CD4-positive, alpha-beta T cell treated with Interleukin-2 at 100 ng/mL for 4 hours (primary cell): Measurements from ENCODE around the gene CD164.
"Not testable (repeated sequence)": the region's sequence is repeated elsewhere in the genome, so short reads cannot be mapped to it uniquely, and the experiment has no call there.

Experiments used
- DNase-seq: peaks from one replicate; pipeline ENCODE4 v3.0.0-alpha.2; 2020; ENCODE audit warnings: low spot score

CD164 gene

DNA sequence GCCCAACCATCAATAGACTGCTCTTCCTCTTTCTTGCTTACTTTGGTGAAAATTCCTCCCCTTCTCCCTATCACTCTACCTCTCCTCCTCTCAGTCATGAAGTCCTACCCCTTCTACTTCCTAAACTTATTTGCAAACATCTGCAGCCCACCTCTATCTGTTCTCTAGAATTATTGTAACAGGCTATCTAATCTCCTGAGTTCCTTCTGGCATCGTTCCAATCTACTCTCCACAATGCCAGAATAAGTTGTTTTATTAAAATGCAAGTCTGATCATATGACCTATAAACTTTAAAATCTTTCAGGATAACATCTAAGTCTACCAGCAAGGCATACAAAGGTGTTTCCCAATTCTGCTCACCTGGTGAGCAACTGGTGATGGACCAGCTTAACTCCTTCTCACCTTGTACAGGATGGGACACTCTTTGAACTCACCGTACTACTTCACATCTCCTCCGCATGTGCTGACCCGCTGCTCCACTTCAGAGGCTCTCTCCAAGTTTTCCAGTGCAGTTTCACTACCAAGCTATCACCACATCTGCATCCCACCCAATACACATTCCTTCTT, 7.9 kb downstream of the CD164 start:
- DNase-seq, result no peak

DNA sequence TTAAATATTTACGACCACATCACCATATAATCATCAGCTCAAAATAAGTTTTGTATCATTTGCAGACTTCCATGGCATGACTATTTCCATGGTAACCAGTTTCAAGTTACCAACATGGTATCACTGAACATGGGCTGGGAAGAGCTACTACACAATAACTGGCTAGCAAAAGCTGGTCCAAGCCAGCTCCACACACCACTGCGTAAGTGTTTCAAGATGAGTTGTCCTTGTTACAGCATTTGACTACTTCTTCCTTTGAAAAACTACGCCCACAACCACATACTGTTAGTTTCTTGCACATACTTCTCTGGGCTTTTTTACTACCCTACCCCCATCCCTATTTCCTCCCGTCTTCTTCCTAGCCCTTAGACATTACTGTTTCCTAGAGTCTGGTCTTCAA, 8.5 kb downstream of the CD164 start:
- DNase-seq, result peak; percentile 25

DNA sequence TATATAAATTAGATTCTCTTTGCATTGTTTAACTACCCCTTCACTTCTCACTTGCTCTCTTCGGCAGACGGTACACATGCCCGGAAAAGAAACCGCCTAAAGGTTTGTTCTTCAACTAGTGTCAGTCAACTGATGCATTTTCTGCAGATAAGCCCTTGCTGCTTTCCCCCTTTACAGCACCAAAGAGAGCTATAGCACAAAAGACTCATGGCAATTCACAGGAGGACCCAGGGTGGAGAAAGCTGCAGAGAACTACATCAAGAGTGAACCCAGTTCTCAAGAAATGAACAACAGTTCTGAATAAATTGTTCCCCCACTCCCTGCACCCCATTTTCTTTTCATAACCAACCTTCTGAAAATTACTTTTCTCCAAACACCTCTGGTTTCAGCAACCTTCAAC, 8.9 kb downstream of the CD164 start:
- no peak for DNase-seq

DNA sequence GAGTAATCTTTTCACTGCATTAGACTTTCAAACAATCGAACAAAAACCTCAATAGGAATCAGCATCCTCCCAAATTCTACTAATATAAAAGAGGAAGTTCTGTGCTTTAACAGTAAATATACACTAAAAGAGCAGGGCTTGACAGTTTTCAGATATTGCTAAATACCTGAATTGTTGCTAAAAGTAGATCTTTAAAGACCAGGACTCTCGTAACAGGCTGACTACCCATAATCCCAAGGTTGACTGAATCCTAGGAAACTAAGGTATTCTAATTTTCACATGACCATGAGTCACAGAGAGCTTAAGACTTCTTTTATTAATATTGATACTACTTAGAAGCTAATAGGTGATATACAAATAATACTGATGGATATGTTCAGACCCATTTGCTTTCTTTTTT, 10.1 kb downstream of the CD164 start:
- DNase-seq, result no peak

DNA sequence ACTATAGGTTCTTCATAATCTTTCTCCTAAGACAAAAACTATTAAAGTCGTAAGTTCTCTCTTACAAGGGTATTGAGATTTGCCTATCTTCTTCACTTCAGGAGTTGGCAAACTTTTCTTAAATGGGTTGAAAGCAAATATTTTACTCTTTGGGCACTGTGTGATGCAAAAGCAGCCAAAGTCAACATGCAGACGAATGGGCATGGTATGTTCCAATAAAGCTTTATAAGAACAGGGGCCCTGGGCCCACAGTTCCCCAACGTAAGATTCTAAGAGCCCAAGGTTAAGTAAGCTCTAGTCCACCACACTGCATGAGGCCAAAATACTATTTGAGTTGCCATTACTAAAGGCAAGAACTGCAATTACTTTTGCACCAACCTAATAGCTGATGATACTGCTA, 11.5 kb downstream of the CD164 start:
- DNase-seq, result no peak

DNA sequence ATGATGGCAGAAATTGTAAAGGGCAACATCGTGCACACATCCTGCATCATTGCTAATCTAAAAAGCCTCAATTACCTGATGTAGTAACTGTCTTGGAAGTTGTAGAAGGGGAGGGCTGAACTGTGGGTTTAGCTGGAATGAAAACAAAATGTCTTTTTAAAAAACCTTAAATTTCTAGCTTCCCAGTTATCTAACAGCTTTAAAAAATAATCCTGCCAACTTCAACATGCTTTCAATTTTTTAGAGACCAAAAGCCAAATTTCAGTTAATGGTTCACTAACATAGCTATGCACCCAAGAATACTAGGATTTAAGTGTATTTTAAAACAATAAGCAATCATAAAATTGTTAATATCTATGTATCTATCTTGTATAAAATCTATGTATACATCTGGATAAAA, 11.9 kb downstream of the CD164 start:
- DNase-seq, result no peak

DNA sequence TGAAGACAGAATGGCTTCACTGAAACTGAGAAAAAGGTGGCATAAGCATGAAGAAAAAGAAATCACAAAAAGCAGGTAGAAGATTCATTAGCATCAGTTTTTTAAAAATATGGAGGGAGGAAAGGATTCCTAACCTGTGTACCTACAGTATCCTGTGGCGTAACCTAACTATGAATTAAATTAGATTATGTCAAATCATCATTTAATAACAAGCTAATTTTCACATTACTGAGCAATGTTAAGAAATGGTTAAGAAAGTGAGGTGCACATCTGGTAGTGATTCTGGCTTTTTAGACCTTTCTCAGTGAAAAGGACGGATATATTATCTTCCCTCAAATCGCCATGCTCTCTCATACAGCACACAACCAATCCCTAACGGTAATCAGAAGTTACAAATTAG, 12.5 kb downstream of the CD164 start:
- DNase-seq, result no peak

DNA sequence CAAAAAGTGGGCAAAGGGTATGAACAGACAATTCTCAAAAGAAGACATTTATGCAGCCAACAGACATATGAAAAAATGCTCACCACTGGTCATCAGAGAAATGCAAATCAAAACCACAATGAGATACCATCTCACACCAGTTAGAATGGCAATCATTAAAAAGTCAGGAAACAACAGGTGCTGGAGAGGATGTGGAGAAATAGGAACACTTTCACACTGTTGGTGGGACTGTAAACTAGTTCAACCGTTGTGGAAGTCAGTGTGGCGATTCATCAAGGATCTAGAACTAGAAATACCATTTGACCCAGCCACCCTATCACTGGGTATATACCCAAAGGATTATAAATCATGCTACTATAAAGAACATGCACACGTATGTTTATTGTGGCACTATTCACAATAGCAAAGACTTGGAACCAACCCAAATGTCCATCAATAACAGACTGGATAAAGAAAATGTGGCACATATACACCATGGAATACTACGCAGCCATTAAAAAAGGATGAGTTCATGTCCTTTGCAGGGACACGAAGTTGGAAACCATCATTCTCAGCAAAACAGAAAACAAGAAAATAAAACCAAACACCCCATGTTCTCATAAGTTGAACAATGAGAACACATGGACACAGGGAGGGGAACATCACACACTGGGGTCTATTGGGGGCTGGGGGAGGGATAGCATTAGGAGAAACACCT, 17.7 kb downstream of the CD164 start:
- DNase-seq, result not testable (repeated sequence)

DNA sequence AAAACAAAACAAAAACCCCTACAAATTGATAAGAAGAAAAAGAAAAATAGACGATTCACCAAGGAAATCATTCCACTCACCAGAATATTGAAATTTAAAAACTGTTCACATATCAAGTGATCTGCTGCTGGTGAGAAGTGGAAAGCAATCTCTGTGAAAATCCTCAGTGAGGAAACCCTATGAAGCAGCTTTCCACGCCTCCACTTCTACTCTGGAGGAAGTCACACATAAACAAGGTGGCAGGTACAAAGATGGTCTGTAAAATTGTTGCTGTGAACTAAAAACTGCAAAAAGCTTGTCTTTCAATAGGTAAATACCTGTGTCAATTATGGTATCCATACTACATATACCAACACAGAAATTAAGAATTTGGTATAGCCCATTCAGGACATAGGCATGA, 18.5 kb downstream of the CD164 start:
- no peak for DNase-seq

DNA sequence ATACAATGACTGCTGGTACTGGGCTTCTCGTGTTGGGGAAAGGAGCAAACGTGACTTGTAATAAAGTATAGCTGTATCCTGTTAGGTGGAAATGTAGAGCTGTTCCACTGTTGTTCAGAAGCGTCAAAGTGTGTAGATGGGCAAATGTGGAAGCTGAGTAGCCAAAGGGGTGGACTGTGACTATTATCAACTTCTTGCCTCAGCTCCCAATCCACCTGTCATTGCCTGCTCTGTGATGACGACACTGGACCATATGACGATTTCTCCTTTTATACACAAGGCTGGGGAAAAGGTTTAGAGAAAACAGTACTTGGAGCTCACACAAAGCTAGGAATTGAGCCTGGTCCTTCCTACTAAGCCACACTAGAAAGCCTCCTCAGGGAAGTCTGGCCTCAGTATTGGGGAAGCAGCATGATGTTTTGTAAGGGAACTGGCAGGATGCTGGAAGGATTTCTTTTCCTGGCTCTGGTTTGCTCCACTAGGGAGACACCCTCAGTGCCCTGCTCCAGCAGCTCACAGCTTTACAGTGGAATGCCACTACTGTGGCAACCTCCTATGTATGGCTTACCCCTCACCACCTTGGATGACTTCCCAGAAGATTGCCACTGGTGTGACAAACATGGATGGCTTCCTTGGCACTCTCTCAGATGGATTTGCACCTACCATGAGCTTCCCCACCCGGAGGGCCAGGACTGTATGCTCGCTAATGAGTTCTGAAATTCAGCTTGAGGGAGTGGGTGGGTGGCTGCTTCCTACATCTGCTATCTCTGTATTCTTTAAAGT, 20.0 kb downstream of the CD164 start:
- DNase-seq, result no peak

DNA sequence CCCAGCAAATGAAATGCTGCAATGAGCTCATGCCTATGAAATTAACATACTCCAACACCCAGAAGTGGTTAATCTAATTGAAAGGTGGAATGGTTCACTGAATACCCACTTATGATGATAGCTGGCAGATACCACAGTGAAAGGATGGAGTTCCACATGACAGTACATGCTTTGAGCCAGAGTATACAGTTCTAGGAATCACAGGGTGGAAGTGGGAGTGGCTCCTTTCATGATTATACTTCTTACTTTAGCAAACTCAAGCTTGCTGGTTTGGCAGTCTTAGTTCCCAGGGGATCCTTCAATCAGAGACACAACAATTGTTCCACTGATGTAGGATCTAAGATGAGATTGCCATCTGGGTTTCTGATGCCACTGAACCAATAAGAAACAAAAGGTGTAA, 21.5 kb downstream of the CD164 start:
- DNase-seq, result no peak

DNA sequence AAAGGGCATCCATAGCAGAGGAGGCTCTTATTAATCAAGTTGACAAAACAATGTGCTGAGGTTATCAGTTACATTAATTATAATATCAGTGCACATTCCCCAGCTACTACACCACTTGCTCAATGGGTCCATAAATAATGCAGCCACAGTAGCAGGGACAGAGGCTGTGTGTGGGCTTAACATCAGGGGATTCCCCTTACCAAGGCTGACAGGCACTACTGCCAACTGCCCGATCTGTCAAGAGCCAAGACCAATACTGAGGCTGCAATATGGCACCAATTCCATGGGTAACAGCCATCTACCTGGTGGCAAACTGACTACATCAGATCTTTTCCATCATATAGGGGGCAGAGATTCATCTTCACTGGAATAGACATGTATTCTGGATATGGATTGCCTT, 22.0 kb downstream of the CD164 start:
- DNase-seq, result no peak

DNA sequence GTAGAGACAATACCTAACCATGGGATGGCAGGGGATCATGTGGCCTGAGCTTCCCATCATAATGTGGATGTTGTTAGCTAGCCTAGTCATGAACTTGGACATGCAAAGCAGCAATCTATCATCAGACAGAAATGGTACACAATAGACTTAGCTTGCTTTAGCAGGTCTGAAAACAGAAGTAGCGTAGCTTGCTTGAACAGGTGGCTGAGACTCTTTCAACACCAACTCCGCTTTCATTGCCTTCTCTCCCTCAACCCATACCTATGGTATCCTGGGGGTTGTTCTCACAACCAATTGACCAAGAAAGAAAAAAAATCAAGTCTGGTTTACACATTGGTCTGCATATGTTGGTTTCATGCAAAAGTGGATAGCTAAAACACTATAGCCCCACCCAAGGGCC, 23.0 kb downstream of the CD164 start:
- no peak for DNase-seq

DNA sequence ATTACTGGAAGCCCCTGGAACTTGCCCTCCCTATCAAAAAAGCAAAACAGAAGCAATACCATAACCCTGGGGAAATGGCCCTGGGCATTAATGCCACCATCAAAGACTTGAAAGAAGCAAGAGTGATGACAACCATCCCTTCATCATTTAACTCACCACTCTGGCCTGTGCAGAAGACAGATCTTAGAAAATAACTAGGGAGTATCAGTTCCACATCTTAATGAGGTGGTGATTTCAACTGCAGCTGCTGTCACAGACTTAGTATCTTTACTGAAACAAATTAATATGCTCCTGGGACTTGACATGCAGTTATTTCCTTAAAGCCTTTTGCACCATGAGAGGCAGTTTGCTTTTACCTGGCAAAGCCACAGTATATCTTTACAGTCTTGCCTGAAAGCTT, 24.1 kb downstream of the CD164 start:
- no peak for DNase-seq

DNA sequence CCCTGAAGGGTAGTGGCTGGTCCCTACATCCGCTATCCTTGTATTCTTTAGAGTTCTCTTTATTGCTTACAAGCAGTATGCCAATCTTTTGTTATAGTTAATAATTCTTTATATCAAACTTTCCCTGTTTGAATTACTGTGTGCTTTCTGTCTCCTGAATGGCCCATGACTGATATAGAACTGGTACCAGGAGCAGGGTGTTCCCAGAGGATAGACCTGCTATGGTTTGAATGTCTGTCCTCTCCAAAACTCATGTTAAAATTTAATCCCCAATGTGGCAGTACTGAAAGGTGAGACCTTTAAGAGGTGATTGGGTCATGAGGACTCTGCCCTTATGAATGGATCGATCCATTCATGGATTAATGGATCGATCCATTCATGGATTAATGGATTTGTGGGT, 26.0 kb downstream of the CD164 start:
- DNase-seq, result no peak

DNA sequence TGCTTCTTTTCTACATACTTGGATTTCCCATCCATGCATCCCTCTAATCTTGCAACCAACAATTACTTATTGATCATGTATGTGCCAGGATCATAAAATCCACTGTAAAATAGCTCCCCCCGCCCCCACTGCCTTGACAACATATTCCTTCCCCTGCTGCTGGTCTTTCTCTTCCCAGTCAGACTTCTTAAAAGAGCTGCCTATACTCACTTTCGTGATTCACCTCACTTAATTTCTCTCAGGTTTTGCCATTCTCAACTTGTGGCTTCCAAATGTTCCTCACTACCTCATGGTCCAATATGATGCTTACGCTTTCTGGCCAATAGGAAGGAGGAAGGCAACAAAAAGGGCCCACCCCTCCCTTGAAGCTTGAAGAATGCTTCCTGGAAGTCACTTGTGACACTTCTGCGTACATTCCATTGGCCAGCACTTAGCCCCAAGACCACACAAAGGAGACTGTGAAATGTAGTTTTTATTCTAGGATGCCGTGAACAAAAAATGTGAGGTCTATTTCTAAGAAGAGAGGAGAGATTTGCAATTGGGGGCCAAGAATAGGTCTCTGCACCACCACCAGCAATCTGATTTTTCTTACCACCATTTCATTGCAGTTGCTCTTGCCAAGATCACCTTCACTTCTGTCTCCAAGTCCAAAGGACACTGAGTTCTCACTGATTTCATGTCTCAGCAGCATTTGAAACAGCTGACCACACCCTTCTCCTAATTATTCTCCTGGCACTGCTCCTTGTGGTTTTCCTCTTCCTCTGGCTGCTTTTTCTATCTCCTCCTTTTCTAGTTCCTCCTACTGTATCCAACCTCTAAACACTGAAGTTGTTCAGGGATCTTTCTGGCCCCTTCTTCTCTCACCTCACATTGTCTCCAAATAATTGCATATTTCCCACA, 30.8 kb downstream of the CD164 start:
- DNase-seq, result no peak

DNA sequence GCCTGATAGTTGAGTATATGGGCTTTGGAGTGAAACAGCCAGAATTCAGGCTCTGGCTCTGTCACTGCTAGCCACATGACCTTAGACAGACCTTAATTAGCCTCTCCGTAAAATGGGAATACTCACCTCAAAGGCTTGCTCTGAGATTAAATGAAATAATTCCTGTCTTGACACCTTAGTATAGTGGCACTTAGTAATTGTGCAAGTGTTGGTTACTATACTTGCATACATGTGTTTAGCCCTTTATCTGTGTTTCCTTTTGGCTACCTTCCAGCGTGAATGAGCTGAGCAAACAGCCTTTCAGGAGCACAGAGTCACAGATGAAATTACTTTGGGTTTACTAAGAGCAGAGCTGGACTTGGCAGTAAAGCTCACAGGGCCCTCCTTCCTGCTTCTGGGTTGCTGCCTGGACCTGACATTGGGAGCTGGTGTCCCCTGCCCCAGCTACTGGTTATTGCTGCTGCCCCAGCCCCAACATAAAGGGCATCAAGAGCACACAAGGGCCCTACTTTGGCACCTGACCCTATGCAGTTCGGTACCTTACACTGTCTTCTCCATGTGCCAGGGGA, 32.8 kb downstream of the CD164 start:
- DNase-seq, result no peak

DNA sequence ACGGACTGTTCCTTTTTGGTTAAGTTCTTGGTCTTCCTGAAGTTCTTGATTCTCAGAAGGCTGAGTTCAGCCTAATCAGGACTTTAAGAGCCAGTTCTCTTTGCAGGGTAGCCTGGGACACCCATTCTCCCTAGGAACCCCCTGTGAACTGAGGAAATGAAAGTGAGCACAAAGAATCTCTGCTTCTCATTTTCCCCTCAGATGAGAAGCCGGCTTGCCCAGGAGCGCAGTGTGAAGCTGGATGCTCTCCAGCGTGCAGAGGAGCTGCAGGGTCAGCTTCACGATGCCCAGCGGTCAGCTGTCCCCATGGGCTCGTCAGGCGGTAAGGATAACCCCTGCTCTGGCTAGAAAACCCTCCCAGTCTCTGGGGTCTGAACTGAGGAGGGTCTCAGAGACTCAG, 34.0 kb downstream of the CD164 start:
- no peak for DNase-seq

DNA sequence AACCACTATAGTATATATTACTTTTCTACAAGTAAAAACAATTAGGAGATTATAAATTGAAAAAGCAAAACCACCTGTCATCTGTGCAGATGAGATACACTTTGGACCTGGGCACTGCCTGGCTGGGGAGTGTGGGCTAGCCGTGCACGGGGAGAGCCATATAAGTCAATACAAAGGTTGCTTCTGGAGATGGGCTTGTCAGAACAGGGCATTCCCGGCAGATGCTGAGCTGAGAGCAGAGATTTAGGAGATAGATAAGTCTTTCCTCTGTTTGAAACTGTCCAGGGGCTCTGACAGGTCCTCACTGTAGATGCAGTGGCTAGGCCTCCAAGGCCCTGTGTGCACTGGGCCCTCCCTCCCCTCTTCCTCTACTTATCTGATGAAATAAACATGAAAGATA, 34.5 kb downstream of the CD164 start:
- no peak for DNase-seq

DNA sequence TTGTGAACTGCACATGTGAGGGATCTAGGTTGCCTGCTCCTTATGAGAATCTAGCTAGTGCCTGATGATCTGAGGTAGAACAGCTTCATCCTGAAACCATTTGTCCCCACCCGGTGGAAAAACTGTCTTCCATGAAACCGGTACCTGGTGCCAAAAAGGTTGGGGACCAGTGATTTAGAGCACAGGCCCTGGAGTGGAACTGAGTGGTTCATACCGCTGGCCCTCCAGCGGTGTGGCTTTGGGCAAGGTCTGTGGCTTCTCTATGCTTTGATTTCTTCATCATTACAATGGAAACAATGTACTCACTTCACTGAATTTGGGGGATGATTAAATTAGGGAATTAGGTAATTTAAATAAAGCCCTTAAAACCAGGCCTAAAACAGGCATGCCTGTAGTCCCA, 36.3 kb downstream of the CD164 start:
- DNase-seq, result no peak

DNA sequence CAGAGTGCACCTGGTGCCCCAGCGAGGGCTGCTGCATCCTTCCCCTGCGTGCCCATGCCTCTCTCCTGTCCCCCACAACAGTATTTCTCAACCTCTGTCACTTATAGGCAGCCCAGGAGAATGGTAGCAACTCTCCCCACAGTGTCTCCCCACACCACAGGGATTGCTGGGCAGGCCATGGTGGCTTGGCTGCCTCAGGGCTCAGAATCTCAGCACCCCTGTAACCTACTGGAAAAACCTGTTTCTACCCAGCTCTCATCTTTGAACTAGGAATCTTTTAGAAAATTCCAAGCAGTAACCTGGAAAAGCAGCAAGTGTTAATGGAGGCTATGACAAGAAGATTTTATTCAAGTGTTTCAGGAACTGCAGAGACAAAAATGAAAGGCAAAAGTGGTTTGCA, 38.0 kb downstream of the CD164 start:
- DNase-seq, result no peak

DNA sequence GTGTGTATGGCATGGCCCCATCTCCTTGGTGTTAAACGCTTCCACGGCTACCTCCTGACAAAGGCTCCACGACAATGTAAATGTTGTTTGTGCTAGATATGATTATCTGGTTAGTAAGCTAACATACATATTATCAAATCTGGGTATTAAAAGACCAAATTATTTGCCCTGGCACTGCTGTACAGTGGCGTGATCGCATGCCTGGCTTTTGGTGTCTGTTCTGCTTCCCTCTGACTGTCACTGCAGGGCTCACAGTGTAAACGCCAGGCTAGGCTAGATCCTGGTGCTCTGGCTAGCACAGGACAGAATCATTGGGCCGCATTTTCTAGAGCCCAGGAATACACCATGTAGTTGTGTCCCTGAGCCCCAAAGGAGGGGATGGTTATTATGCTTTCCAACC, 38.7 kb downstream of the CD164 start:
- no peak for DNase-seq
